Stimulated activated memory B cell treated with anti-CD40 and anti-IgM and Interleukin-4, amounts not matched to agents 10 μg/mL and 1 μg/mL and 100 μg/mL, for 72 hours (primary cell): ENCODE data around the gene RBMS1.
"Not testable (repeated sequence)": the region's sequence is repeated elsewhere in the genome, so short reads cannot be mapped to it uniquely, and the experiment has no call there.

Experiments used
- ATAC-seq: fragments of 150-1000 bp; cut with Tn5 transposase; 2 replicates; pipeline ENCODE4 v1.10.0; 2021
- H3K27ac Mint-ChIP-seq: one replicate; pipeline ENCODE4 v1.8.0; 2022; ENCODE audit warnings: mild to moderate bottlenecking, mixed read lengths
- H3K27me3 Mint-ChIP-seq: one replicate; pipeline ENCODE4 v1.8.0; 2022; ENCODE audit warnings: mixed read lengths
- H3K36me3 Mint-ChIP-seq: one replicate; pipeline ENCODE4 v1.8.0; 2022; ENCODE audit warnings: mixed read lengths
- H3K4me1 Mint-ChIP-seq: one replicate; pipeline ENCODE4 v1.8.0; 2022; ENCODE audit warnings: mixed read lengths
- H3K4me3 Mint-ChIP-seq: one replicate; pipeline ENCODE4 v1.8.0; 2022; ENCODE audit warnings: mild to moderate bottlenecking, moderate library complexity, mixed read lengths
- H3K9me3 Mint-ChIP-seq: one replicate; pipeline ENCODE4 v1.8.0; 2022; ENCODE audit warnings: mixed read lengths

The RBMS1 gene

DNA sequence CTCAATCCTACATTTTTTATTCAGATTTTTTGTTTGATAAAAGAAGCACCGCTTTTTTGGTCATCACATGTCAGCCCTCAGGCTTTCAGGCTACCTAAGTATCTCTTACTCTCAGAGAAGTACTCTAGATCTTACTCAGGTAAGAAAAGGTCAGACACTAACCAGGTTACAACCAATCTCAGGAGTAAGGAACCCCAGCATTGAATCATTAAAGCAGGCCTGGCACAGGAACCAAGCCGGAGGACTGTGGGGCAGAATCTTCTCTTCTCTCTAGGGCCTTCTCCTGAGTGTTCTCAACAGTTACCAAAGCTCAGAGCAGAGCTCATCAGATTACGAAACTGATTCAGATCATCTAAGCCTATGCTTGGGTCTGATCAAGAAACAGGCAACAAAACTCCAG lies 28.2 kb downstream of the RBMS1 start:
- H3K9me3 Mint-ChIP-seq: no peaks in the 10 kb centered on the region
- no peak overlapping the region for H3K27ac Mint-ChIP-seq
- ATAC-seq: no peak
- no peaks in the 10 kb centered on the region for H3K4me1 Mint-ChIP-seq
- no peaks in the 10 kb centered on the region for H3K36me3 Mint-ChIP-seq
- H3K4me3 Mint-ChIP-seq: no peak overlapping the region
- peaks cover 25% of the 10 kb centered on the region for H3K27me3 Mint-ChIP-seq

GRCh38 chr2:160465002-160465401 lies 28.6 kb downstream of the RBMS1 start:
- Mint-ChIP-seq H3K36me3 (no peaks in the 10 kb centered on the region), H3K9me3 (no peaks in the 10 kb centered on the region), H3K27me3 (peaks cover 25% of the 10 kb centered on the region), H3K27ac (no peak overlapping the region), H3K4me3 (no peak overlapping the region), H3K4me1 (no peaks in the 10 kb centered on the region)
- no peak for ATAC-seq

DNA sequence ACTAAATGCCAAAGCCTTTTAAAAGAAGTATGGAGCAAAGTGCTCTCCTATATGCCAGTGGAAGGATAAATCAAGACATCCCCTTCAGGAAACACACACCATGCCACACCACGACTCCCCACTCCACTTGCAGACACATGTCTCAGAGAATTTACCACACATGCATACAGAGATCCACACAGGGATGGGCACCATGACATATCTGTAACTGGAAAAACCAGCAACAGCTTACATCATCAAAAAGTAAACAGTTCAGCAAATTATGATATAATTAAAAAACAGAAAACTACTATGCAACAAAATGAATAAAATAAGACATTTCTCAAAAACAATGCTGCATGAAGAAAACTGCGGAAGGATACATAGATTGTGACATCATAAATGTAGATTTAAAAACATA lies 29.6 kb downstream of the RBMS1 start:
- H3K27me3 Mint-ChIP-seq: peaks cover 25% of the 10 kb centered on the region

GRCh38 chr2:160463245-160463644 lies 30.4 kb downstream of the RBMS1 start:
- ATAC-seq: no peak
- peaks cover 25% of the 10 kb centered on the region for H3K27me3 Mint-ChIP-seq
- H3K4me1 Mint-ChIP-seq: no peaks in the 10 kb centered on the region
- no peaks in the 10 kb centered on the region for H3K36me3 Mint-ChIP-seq
- no peak overlapping the region for H3K4me3 Mint-ChIP-seq
- H3K27ac Mint-ChIP-seq: no peak overlapping the region
- no peaks in the 10 kb centered on the region for H3K9me3 Mint-ChIP-seq

More for the DNA sequence above, 29.6 kb downstream of the RBMS1 start:
- Mint-ChIP-seq H3K27ac (no peak overlapping the region), H3K4me1 (no peaks in the 10 kb centered on the region), H3K36me3 (no peaks in the 10 kb centered on the region), H3K4me3 (no peak overlapping the region), H3K9me3 (no peaks in the 10 kb centered on the region)
- ATAC-seq: no peak

DNA sequence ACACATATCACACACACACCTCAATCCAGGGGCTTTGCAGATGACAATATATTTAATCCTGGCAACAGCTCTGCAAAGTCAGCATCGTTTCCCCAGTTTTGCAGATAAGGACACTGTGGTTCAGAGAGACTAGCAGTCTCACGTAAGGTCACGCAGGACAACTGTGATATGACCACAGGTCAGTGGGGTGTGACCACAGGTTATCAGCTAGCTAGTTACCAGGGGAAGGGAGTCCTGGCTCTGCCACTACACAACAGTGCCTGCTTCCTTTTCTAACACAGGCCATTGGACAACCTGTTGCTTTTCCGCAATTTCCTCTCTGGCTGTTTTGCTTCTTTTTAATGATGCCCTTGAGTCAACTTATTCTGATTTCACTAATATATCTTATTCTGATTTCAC lies 33.3 kb downstream of the RBMS1 start:
- no peak overlapping the region for H3K4me3 Mint-ChIP-seq
- H3K36me3 Mint-ChIP-seq: no peaks in the 10 kb centered on the region
- H3K4me1 Mint-ChIP-seq: no peaks in the 10 kb centered on the region
- H3K27ac Mint-ChIP-seq: no peak overlapping the region
- no peak for ATAC-seq
- no peaks in the 10 kb centered on the region for H3K9me3 Mint-ChIP-seq
- H3K27me3 Mint-ChIP-seq: peaks cover 25% of the 10 kb centered on the region

GRCh38 chr2:160459538-160460332 lies 33.9 kb downstream of the RBMS1 start:
- no peaks in the 10 kb centered on the region for H3K4me1 Mint-ChIP-seq
- no peak for ATAC-seq
- H3K27ac Mint-ChIP-seq: no peak overlapping the region
- H3K27me3 Mint-ChIP-seq: peaks cover 25% of the 10 kb centered on the region
- no peak overlapping the region for H3K4me3 Mint-ChIP-seq
- no peaks in the 10 kb centered on the region for H3K9me3 Mint-ChIP-seq
- no peaks in the 10 kb centered on the region for H3K36me3 Mint-ChIP-seq

- Mint-ChIP-seq H3K27ac (no peak overlapping the region), H3K4me3 (no peak overlapping the region), H3K36me3 (no peaks in the 10 kb centered on the region), H3K9me3 (no peaks in the 10 kb centered on the region), H3K27me3 (peaks cover 20% of the 10 kb centered on the region), H3K4me1 (no peaks in the 10 kb centered on the region)
- no peak for ATAC-seq
Observed at GRCh38 chr2:160458718-160459453, 34.7 kb downstream of the RBMS1 start.

DNA sequence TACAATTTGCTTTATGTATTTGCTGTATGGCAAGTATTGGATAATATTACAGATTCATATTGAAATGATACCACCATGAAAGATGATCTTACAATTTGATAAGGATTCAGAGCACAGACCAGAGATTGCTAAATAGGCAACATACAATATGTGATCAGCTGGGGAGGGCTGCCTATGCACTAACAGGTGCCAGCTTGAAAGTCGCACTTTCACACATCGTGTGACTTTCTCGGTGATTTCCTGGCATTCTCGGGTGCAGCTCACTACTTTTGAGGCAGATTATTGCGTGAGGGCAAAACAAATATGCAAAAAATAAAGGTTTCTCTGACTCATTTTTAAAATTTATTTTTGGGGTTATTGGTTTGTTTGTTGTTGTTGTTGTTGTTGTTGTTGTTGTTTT lies 36.0 kb downstream of the RBMS1 start:
- no peak for ATAC-seq
- Mint-ChIP-seq H3K27me3 (peaks cover 7% of the 10 kb centered on the region), H3K27ac (no peak overlapping the region), H3K9me3 (no peaks in the 10 kb centered on the region), H3K4me3 (no peak overlapping the region), H3K36me3 (no peaks in the 10 kb centered on the region), H3K4me1 (no peaks in the 10 kb centered on the region)

DNA sequence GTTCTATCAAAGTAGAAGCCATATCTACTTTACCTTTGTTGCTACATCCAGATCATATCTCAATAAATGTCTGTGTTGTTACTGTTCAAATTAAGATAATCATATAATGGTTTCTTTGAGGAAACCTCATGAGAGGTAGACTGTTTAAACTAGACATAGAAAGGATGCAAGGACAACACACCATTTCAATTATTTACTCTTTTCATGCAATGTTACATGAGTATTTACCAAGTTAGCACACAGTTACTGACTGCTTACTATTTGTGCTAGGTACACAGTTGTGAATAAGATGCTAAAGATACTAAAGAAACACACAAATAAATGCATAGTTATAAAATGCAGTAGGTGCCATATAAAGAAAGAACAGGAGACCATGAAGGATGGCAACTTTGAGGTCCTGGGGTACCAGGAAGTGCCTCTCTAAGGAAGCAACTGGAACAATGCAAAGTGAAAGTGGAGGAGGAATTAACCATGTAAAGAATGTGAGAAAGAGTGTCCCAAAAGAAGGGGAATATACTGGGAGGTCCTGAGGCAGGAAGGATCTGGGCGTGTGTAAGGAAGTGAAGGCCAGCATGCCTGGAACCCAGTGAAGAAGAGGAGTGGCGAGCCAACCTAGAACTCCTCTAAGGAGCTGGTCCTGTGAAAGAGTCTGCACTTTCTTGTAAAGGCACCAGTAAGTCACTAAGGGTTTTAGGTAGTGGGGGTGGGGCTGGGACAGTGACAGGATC lies 39.4 kb downstream of the RBMS1 start:
- no peak for ATAC-seq
- Mint-ChIP-seq H3K4me3 (no peak overlapping the region), H3K9me3 (peaks cover 2% of the 10 kb centered on the region), H3K4me1 (no peaks in the 10 kb centered on the region), H3K27ac (no peak overlapping the region), H3K27me3 (peaks cover 6% of the 10 kb centered on the region), H3K36me3 (no peaks in the 10 kb centered on the region)

DNA sequence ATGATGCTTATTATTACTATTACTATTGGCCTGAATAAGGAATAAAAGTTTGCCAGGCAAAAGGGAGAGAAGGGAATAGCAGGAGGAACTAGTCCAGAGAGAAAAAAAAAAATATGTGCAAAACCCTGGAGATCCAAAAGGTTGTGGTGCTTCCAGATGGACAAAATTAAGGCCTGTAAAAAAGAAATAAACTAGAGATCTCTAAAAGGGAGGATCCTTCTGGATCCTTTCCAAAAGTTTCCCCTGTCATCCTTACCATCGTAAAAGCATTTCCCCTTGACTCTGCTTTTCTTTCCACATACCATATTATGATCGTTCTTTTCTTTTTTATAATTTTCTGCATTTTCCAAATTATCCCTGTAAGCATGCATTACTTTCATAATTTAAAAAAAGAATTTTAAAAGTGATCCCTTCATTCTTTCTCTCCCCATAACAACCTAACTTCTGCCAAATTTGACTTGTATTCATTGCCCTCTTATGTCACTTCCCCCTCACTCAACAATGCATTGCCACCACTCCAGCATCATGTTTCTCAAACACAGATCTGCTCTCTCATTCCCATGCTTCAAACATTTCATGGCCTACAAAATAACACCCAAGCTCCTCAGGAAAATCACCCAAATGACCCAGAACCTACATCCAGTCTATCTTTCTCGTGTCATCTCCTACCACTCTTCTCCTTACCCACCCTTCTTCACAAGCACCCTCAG lies 40.3 kb downstream of the RBMS1 start:
- no peaks in the 10 kb centered on the region for H3K4me1 Mint-ChIP-seq
- peaks cover 6% of the 10 kb centered on the region for H3K27me3 Mint-ChIP-seq
- H3K36me3 Mint-ChIP-seq: no peaks in the 10 kb centered on the region
- no peak for ATAC-seq
- peaks cover 2% of the 10 kb centered on the region for H3K9me3 Mint-ChIP-seq
- H3K27ac Mint-ChIP-seq: no peak overlapping the region
- no peak overlapping the region for H3K4me3 Mint-ChIP-seq

DNA sequence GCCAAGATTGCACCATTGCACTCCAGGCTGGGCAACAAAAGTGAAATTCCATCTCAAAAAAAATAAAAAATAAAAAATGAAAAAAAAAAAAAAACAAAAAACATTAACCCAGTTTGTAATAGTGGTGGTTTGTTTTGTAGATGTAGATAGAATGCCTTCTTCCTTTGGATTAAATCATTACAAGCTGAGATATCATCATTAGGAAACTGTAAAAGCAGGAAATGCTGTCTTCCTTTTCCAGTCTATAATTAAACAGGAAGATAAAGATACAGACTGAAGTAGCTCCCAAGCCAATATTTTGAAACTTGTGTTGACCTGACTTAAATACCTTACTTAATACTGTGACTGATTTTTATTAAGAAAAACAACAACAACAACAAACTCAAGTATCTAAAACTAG lies 43.1 kb downstream of the RBMS1 start:
- Mint-ChIP-seq H3K27ac (no peak overlapping the region), H3K4me3 (no peak overlapping the region), H3K4me1 (no peaks in the 10 kb centered on the region), H3K27me3 (peaks cover 6% of the 10 kb centered on the region), H3K36me3 (no peaks in the 10 kb centered on the region), H3K9me3 (peaks cover 2% of the 10 kb centered on the region)
- ATAC-seq: no peak

DNA sequence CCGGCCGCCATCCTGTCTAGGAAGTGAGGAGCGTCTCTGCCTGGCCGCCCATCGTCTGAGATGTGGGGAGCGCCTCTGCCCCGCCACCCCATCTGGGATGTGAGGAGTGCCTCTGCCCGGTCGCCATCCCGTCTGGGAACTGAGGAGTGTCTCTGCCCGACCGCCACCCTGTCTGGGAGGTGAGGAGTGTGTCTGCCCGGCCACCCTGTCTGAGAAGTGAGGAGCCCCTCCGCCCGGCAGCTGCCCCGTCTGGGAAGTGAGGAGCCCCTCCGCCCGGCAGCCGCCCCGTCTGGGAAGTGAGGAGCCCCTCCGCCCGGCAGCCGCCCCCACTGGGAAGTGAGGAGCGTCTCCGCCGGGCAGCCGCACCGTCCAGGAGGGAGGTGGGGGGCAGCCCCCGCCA lies 44.8 kb downstream of the RBMS1 start:
- H3K4me3 Mint-ChIP-seq, H3K27me3 Mint-ChIP-seq, H3K36me3 Mint-ChIP-seq, H3K27ac Mint-ChIP-seq, H3K9me3 Mint-ChIP-seq, ATAC-seq, H3K4me1 Mint-ChIP-seq: not testable (repeated sequence)

DNA sequence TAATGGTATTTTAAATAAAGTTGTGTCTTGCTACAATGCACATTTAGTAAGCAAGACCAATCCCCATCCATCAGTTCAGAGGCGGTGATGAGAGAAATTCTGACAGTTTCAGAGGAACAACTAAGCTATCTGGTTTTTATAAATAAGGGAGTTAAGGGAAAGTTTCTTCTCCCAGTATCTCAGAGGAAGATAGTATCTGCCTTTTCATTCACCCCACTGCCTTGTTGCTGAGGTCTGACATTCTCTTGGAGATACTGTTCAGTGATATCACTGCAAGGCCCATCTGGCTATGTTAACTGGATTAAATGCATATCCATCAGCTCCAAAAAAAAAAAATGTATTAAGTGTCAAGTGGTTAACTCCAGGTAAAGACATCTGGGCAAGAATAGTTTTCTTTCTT lies 47.9 kb downstream of the RBMS1 start:
- no peak overlapping the region for H3K4me3 Mint-ChIP-seq
- H3K27ac Mint-ChIP-seq: no peak overlapping the region
- H3K9me3 Mint-ChIP-seq: peaks cover 10% of the 10 kb centered on the region
- ATAC-seq: no peak
- H3K27me3 Mint-ChIP-seq: peaks cover 6% of the 10 kb centered on the region
- no peaks in the 10 kb centered on the region for H3K36me3 Mint-ChIP-seq
- no peaks in the 10 kb centered on the region for H3K4me1 Mint-ChIP-seq

DNA sequence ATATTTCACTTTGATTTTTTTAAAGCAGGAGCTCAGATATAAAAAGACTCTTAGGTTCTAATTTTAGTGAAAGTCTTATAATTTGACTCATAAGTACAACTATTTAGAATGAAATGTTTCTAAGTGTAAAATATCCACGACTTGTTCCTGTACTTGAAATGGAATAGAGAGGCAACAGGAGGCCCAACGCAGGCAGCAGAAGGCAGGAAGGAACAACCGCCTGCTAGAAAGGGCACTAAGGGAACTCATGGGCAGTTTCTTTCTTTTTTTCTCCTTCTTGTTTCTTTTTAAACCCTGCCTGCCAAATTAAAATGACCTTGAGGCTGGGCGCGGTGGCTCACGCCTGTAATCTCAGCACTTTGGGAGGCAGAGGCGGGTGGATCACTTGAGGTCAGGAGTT lies 51.0 kb downstream of the RBMS1 start:
- Mint-ChIP-seq H3K4me3 (no peak overlapping the region), H3K27me3 (no peaks in the 10 kb centered on the region), H3K27ac (no peak overlapping the region), H3K36me3 (no peaks in the 10 kb centered on the region), H3K9me3 (peaks cover 8% of the 10 kb centered on the region), H3K4me1 (no peaks in the 10 kb centered on the region)
- no peak for ATAC-seq

- H3K36me3 Mint-ChIP-seq: no peaks in the 10 kb centered on the region
- no peak for ATAC-seq
- H3K27me3 Mint-ChIP-seq: no peaks in the 10 kb centered on the region
- peaks cover 8% of the 10 kb centered on the region for H3K9me3 Mint-ChIP-seq
- H3K4me3 Mint-ChIP-seq: no peak overlapping the region
- no peak overlapping the region for H3K27ac Mint-ChIP-seq
- no peaks in the 10 kb centered on the region for H3K4me1 Mint-ChIP-seq
Observed at GRCh38 chr2:160440888-160441287, 52.7 kb downstream of the RBMS1 start.
